Esophagus squamous epithelium (tissue), 5 donors: ENCODE data around the gene NCKAP5. TPM values are rescaled to one million over a fixed set of nuclear protein-coding genes. Genes with fewer than 3 reads are reported as not detected.

ENCODE experiments used
- DNase-seq: peaks from one replicate; lab custom pipeline; 2025; lab: John Stamatoyannopoulos, UW
- H3K27ac ChIP-seq, 4 donors: fragments of 200-600 bp; sonication (generic); one replicate each; pipeline ENCODE4 v1.5.1; 2016 to 2019; ENCODE audit warnings: mild to moderate bottlenecking in 1 of 4
- H3K27me3 ChIP-seq, 4 donors: fragments of 200-600 bp; sonication (generic); 1 replicate in 3 of 4; 2 replicates in 1 of 4; pipeline versions ENCODE4 v1.5.1 to v1.6.0; 2017 to 2021; ENCODE audit warnings: antibody characterized with exemption in 1 of 4
- H3K36me3 ChIP-seq, 3 donors: fragments of 200-600 bp; sonication (generic); one replicate each; pipeline ENCODE4 v1.5.1; 2016 to 2019
- H3K4me1 ChIP-seq, 3 donors: fragments of 200-600 bp; sonication (generic); one replicate each; pipeline ENCODE4 v1.5.1; 2017 to 2019
- H3K4me3 ChIP-seq, 4 donors: fragments of 200-600 bp; sonication (generic); 1 replicate in 3 of 4; 2 replicates in 1 of 4; pipeline ENCODE4 v1.5.1; 2016 to 2019; ENCODE audit warnings: mild to moderate bottlenecking in 2 of 4, moderate library complexity in 1 of 4
- H3K9me3 ChIP-seq, 3 donors: fragments of 200-600 bp; sonication (generic); one replicate each; pipeline ENCODE4 v1.5.1; 2016 to 2019
- POLR2A ChIP-seq, 4 donors: fragments of 450-650 bp; IDR thresholded peaks; one replicate each; pipeline ENCODE4 v1.6.1; 2017; ENCODE audit warnings: antibody characterized with exemption in 4 of 4, mild to moderate bottlenecking in 4 of 4, moderate library complexity in 3 of 4
- WGBS, 2 donors: methylation state at CpG; one replicate each; pipeline ENCODE4 v1.1.5; 2018; 5-methylcytosine and 5-hydroxymethylcytosine counted together
- intact Hi-C: fragments of 100-400 bp; cut with DNase I; formaldehyde crosslinking; loops from one replicate; pipeline ENCODE4 v1.15.0; 2022
- total RNA-seq, 4 donors: library from RNA; depleted of rRNA; stranded (reverse); fragments of >200 nt; gene quantifications; one replicate each; pipeline ENCODE4 v1.1.0, GENCODE V29; 2016
- TF ChIP-seq, protein P1 (sequence below), 6 experiments: fragments of 450-650 bp in 4 of 6; fragments of 200-600 bp in 2 of 6; sonication (generic) in 2 of 6; IDR thresholded peaks; one replicate each; pipeline ENCODE4 v1.5.1; 2016 to 2019; ENCODE audit warnings: antibody characterized with exemption in 6 of 6, mild to moderate bottlenecking in 4 of 6, moderate library complexity in 4 of 6
- donor health status: DM: yes; HTN: yes; CAD: no.

The NCKAP5 gene
- total RNA-seq, 4 donors from 2014 or later, result 4.5 to 6.9 (median 5.3) TPM

- Histone ChIP-seq H3K36me3 (no peaks in the 10 kb centered on the region), H3K9me3 (no peaks in the 10 kb centered on the region), H3K4me1 (peaks cover 0 to 13% (median 0%) of the 10 kb centered on the region in 3 donors), H3K4me3 (no peak overlapping the region), H3K27me3 (no peaks in the 10 kb centered on the region), H3K27ac (no peak overlapping the region)
- no peak for DNase-seq
- intact Hi-C loops, result no loop called here
- TF ChIP-seq, protein P1, sequence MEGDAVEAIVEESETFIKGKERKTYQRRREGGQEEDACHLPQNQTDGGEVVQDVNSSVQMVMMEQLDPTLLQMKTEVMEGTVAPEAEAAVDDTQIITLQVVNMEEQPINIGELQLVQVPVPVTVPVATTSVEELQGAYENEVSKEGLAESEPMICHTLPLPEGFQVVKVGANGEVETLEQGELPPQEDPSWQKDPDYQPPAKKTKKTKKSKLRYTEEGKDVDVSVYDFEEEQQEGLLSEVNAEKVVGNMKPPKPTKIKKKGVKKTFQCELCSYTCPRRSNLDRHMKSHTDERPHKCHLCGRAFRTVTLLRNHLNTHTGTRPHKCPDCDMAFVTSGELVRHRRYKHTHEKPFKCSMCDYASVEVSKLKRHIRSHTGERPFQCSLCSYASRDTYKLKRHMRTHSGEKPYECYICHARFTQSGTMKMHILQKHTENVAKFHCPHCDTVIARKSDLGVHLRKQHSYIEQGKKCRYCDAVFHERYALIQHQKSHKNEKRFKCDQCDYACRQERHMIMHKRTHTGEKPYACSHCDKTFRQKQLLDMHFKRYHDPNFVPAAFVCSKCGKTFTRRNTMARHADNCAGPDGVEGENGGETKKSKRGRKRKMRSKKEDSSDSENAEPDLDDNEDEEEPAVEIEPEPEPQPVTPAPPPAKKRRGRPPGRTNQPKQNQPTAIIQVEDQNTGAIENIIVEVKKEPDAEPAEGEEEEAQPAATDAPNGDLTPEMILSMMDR (IDR thresholded peaks at IDR 0.05), result no peak
- no peak for TF ChIP-seq POLR2A (IDR thresholded peaks at IDR 0.05)
Observed at GRCh38 chr2:133518700-133519344, 49.4 kb downstream of the NCKAP5 start.

DNA sequence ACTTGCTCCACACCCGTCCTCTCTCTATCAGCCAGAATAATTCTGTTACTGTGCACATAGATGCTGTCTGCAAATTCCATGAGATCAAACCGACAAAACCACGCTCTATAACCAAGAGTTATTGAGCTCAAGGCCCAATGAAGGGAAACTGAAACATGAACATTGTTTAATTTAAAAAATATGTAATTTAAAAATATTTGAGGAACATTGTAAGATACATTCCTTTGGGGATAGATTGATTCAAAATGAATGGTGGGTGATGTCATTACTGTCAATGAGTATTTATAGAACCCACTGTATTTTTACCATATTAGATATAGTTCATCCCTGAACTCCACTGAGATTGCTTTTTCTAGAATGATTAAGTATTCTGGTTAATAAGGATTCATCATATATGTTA, 50.4 kb downstream of the NCKAP5 start:
- WGBS, 2 donors, result 78 to 87% methylated on average over 3 of the region's 3 CpGs
- H3K27me3 ChIP-seq, result no peaks in the 10 kb centered on the region
- TF ChIP-seq, protein P1 (IDR thresholded peaks at IDR 0.05), result no peak
- no peaks in the 10 kb centered on the region for H3K36me3 ChIP-seq
- H3K4me1 ChIP-seq, result peaks cover 0 to 13% (median 0%) of the 10 kb centered on the region in 3 donors
- no peak for DNase-seq
- H3K27ac ChIP-seq, result no peak overlapping the region
- intact Hi-C loops, result no loop called here
- no peak overlapping the region for H3K4me3 ChIP-seq
- H3K9me3 ChIP-seq, result no peaks in the 10 kb centered on the region

- no peak overlapping the region for H3K27ac ChIP-seq
- no peak overlapping the region for H3K4me3 ChIP-seq
- H3K36me3 ChIP-seq, result no peaks in the 10 kb centered on the region
- peaks cover 0 to 13% (median 0%) of the 10 kb centered on the region in 3 donors for H3K4me1 ChIP-seq
- no peaks in the 10 kb centered on the region for H3K9me3 ChIP-seq
- 91 to 95% methylated on average over 6 of the region's 6 CpGs for WGBS, 2 donors
- TF ChIP-seq, protein P1 (IDR thresholded peaks at IDR 0.05), result no peak
- TF ChIP-seq POLR2A (IDR thresholded peaks at IDR 0.05), result no peak
- DNase-seq, result no peak
- no peaks in the 10 kb centered on the region for H3K27me3 ChIP-seq
- intact Hi-C loops, result no loop called here
Observed at GRCh38 chr2:133516405-133517026, 51.7 kb downstream of the NCKAP5 start.

GRCh38 chr2:133515271-133515670, 53.0 kb downstream of the NCKAP5 start:
- intact Hi-C loops, result no loop called here
- 31 to 49% methylated on average over 2 of the region's 2 CpGs for WGBS, 2 donors
- no peaks in the 10 kb centered on the region for H3K27me3 ChIP-seq
- no peaks in the 10 kb centered on the region for H3K9me3 ChIP-seq
- TF ChIP-seq POLR2A (IDR thresholded peaks at IDR 0.05), result no peak
- TF ChIP-seq, protein P1 (IDR thresholded peaks at IDR 0.05), result no peak
- H3K27ac ChIP-seq, result no peak overlapping the region
- DNase-seq, result no peak
- H3K36me3 ChIP-seq, result no peaks in the 10 kb centered on the region
- peaks cover 0 to 13% (median 0%) of the 10 kb centered on the region in 3 donors for H3K4me1 ChIP-seq
- no peak overlapping the region for H3K4me3 ChIP-seq

DNA sequence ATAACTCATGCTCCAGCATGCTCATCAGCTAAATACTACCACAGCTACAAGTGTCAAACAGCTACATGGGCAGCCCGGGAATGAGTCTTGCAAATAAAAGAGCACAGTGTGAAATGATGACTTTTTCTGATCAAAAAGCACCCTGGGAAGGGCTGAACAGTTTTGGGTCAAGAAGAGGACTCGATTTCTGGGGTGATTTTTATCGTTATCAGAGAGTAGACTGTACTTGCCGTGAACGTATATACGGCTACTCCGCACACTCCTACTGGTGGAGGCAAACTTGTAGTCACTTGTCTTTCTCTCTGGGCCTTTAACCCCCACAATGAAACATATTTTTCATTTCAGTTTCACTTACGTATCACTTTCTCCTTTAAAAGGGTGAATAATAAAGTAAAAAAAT, 54.4 kb downstream of the NCKAP5 start:
- Histone ChIP-seq H3K4me3 (no peak overlapping the region), H3K4me1 (peaks cover 0 to 13% (median 0%) of the 10 kb centered on the region in 3 donors), H3K27me3 (no peaks in the 10 kb centered on the region), H3K9me3 (no peaks in the 10 kb centered on the region), H3K36me3 (no peaks in the 10 kb centered on the region), H3K27ac (no peak overlapping the region)
- intact Hi-C loops, result no loop called here
- TF ChIP-seq POLR2A (IDR thresholded peaks at IDR 0.05), result no peak
- TF ChIP-seq, protein P1 (IDR thresholded peaks at IDR 0.05), result no peak
- no peak for DNase-seq
- 82 to 83% methylated on average over 8 of the region's 8 CpGs for WGBS, 2 donors
